NCI-H2227 treated with DMSO at 0.1 percent for 48 hours (cell line): ENCODE data around the gene ICAM5.

Experiments
- DNase-seq: peaks from one replicate; lab custom pipeline; 2025; lab: John Stamatoyannopoulos, UW

The ICAM5 gene

DNA sequence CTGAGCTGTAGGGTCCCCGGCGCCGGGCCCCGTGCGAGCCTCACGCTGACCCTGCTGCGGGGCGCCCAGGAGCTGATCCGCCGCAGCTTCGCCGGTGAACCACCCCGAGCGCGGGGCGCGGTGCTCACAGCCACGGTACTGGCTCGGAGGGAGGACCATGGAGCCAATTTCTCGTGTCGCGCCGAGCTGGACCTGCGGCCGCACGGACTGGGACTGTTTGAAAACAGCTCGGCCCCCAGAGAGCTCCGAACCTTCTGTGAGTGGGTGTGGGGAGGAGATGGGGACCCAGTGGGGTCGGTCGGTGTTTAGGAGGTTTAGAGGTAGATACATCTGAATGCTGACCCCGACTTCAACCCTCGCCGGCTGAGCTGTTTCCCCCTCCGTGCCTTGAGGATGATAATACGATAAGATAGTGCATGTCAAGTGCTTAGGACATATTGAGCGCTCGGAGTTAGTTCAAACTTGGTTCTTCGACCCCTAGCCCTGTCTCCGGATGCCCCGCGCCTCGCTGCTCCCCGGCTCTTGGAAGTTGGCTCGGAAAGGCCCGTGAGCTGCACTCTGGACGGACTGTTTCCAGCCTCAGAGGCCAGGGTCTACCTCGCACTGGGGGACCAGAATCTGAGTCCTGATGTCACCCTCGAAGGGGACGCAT is 1.9 kb downstream of the ICAM5 start:
- no peak for DNase-seq

- DNase-seq: peak; percentile 16
These were observed 2.5 kb downstream of the ICAM5 start for GRCh38 chr19:10292206-10292788.

DNA sequence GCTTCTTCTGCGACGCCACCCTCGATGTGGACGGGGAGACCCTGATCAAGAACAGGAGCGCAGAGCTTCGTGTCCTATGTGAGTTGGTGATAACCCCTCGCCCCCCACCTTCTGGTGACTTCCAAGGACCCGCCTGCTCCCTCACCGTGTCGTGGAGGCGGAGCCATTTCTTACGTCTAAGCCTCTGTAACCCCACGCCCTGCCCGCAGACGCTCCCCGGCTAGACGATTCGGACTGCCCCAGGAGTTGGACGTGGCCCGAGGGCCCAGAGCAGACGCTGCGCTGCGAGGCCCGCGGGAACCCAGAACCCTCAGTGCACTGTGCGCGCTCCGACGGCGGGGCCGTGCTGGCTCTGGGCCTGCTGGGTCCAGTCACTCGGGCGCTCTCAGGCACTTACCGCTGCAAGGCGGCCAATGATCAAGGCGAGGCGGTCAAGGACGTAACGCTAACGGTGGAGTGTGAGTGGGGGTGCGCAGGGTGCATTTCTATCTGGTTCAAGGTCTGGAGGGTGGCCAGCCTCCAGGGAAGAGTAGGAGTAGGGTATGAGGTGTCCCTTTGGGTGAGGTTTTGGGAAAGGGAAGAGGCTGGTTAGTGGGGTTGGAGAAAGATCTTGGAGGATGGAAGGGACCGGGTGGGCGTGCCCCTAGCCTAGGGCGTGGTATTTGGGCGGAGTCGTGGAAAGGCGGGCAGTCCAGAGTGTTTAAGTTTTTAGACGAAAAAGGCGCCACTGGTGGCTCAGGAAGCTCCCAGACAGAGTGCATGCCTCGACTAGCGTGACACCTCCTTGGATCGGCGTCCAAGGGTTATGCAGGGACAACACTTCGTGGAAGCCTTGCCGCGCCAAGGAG is 3.3 kb downstream of the ICAM5 start:
- no peak for DNase-seq

GRCh38 chr19:10293637-10294367 is 4.0 kb downstream of the ICAM5 start:
- DNase-seq: no peak

DNA sequence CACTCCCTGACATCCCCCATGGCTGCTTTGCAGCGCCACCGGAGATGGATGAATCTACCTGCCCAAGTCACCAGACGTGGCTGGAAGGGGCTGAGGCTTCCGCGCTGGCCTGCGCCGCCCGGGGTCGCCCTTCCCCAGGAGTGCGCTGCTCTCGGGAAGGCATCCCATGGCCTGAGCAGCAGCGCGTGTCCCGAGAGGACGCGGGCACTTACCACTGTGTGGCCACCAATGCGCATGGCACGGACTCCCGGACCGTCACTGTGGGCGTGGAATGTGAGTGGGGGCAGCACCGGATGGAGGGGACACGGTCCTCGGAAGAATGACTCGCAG is 4.6 kb downstream of the ICAM5 start:
- no peak for DNase-seq

DNA sequence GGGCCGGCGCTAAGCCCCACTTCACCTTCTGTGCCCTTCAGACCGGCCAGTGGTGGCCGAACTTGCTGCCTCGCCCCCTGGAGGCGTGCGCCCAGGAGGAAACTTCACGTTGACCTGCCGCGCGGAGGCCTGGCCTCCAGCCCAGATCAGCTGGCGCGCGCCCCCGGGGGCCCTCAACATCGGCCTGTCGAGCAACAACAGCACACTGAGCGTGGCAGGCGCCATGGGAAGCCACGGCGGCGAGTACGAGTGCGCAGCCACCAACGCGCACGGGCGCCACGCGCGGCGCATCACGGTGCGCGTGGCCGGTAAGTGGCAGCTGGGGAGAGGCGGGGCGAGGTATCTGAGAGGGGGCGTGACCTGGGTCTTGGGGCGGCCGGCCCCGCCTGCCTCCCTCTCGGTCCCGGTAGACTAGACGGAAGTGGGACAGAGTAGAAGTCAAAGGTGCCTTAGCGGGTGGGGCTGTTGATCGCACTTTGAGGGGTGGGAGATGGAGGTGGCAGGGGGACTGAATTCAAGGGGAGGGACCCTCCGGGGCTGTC is 5.6 kb downstream of the ICAM5 start:
- DNase-seq: no peak

DNA sequence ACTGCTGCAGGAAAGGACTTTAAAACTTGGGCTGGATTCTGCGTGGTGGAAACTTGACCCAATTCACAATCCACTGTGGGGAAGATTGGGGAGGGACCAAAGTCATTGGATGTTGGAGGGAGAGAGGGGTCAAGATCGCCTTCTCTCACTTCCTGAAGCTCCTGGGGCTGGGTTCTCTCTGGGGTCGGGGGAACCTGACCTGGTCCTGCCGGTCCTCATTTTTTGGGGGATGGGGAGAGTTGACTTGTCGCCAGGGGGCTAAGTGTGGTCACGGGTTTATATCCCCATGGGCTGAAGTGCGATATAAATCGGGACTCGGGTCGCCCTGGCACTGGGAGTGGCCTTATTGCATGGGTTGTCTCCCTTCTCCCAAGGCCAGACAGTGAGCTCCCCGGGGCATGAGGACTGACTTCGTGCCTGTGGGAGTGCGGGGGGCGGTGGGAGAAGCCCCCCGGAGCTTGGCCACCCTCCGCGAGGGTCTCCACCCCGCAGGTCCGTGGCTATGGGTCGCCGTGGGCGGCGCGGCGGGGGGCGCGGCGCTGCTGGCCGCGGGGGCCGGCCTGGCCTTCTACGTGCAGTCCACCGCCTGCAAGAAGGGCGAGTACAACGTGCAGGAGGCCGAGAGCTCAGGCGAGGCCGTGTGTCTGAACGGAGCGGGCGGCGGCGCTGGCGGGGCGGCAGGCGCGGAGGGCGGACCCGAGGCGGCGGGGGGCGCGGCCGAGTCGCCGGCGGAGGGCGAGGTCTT is 6.3 kb downstream of the ICAM5 start:
- no peak for DNase-seq

DNA sequence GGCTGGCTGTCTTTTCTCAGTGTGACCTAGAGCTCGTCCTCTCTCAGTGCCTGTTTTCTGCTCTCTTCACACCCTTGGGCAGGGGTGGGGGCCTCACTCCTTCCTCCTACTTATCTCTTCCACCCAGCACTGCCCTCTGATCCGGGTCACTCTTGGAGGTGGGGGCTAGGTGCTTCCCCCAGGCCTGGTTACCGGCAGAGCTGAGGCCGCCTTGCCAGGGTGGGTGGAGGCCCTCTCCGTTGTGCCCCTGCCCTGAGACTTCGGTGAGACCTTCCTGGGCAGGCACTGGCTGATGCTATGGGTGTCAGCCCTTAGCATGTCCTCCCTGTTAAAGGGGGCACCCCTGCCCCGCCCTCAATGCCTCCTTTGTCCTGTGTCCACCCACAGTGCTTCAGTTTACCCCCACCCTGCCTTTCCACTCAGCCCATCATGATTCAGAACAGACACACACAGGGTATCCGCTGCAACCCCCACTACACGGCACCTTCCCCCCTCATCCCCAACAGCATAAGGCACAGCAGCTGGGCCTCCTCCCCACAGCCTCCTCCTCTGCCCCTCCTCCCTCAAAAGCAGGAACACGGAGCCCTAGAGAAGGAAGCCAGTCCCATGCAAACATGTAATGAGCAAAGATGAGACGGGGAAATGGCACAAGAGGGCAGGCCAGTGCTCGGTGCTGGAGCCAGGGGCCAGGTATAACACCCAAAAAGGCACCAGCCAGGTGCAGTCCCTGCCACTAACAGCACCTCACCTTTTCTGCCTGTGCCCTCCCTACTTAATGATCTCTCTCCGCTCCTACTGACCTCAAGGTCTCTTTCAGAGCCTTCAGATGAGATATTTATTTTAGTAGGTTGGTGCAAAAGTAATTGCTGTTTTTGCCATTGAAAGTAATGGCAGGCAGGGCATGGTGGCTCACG is 10.1 kb downstream of the ICAM5 start:
- no peak for DNase-seq

DNA sequence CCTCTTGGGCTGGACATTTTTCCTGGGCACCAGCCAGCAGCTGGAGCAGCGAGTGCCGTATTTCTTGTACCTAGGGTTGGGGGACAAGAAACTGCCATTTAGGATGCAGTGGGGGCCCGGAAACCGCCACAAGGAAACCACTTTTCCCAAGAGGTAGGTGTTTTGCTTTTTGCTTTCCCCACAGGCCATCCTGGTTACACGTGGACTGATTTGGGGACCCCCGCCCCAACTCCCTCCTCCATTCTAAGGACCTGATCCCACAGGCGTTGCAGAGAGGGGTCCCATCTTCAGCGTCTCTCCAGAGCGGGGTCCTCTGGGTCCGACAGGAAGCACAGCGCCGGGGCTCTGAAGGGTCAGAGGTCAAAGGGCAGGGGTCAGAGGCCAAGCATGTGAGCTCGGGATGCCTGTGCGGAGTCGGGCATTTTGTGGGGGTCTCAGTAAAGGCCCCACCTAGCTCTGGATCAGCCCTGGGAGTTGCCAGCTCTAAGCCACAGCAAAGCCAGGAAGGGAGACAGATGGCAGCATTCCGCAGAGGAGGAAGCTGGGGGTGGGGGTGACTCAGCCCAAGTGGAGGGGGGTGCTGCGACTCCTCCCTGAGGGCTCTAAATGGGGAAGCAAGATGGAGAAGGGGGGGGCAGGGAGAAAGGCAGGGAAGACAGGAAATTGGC is 15.5 kb downstream of the ICAM5 start:
- DNase-seq: no peak

- no peak for DNase-seq
These were observed 16.6 kb downstream of the ICAM5 start for GRCh38 chr19:10306327-10306726.

- DNase-seq: no peak
These were observed 19.7 kb downstream of the ICAM5 start, which contains the start of gene ZGLP1 for GRCh38 chr19:10309423-10309822. ZGLP1 (minus strand) TSS chr19:10309815.

- DNase-seq: peak; percentile 64
These were observed 25.8 kb downstream of the ICAM5 start, which contains the start of gene FDX2 for GRCh38 chr19:10315335-10316214. FDX2 (minus strand) TSS chr19:10316015; CDS start chr19:10315996, 19 bp downstream.

DNA sequence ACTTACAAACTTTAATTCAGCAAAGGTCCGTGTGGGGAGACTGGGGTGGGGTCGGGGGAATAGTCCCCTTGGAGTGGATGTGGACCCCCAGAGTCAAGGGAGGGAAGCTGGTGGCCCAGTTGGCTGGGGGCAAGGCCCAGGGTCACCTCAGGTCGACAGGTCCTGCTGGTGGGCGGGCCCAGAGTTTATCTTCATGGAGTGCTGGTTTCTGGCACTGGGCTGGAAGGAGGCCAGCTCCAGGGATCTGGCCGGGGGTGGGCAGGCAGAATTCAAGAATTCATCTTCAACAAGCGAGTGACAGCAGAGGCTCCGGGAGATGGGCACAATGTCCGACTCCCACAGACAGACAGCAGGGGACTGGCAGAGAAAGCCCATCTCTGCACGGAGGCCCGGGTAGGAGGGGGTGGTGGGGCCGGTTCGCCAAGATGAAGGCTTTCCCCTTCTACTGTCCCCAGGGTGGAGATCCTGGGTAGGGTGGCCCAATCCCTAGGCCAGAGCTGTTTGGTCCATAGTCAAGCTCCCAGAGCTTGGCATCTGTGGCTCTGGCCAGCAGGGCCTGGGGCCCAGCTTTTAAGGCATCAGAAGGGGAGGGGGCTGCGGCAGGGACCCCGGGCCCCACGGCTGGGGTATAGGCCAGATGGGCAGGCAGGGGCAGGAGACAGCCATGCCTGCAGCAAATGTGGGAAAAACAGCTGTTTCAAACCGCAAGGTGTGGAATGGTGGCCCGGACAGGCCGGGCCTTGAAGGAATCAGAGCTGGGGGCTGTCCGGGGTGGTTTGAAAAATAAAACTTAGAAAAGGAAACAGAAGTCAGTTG is 26.7 kb downstream of the ICAM5 start:
- no peak for DNase-seq

DNA sequence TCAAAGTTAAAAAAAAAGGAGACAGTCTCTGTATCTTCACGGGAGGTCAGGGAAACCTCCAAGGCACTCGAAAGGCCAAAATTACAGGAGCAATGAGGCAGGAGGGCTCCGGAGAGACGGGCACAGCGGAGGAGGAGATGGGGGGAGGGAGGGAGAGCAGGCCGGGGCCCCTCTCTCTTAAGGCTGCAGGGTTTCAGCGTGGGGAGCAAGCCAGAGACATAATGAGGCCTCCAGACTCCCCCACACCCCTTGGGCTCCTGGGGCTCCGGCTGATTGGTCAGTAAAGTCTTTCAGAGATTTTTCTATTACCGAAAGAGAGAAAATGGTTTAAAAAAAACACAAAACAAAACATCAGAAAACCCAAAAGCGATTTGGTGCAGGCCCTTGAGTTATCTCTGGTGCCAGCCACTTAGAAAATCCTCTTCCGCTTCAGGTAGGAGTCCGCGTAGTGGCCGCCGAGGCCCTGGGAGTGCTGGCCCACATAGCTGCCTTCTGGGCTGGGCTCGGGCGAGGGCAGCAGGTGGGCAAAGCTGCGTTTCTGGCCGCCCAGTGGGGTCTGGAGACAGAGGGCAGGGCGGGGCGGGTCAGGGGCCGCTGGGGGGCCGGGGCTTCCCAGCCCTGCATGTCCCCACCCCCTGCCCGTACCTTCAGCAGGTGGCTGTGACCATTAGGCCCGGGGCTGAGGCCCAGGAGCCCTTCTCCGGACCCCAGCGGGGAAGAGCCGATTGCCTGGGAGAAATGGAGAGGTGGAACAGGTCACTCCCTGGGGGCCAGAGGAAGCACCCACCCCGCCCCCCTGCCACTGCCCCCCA is 27.5 kb downstream of the ICAM5 start:
- DNase-seq: no peak

- DNase-seq: no peak
These were observed 28.2 kb downstream of the ICAM5 start for GRCh38 chr19:10317857-10318462.

DNA sequence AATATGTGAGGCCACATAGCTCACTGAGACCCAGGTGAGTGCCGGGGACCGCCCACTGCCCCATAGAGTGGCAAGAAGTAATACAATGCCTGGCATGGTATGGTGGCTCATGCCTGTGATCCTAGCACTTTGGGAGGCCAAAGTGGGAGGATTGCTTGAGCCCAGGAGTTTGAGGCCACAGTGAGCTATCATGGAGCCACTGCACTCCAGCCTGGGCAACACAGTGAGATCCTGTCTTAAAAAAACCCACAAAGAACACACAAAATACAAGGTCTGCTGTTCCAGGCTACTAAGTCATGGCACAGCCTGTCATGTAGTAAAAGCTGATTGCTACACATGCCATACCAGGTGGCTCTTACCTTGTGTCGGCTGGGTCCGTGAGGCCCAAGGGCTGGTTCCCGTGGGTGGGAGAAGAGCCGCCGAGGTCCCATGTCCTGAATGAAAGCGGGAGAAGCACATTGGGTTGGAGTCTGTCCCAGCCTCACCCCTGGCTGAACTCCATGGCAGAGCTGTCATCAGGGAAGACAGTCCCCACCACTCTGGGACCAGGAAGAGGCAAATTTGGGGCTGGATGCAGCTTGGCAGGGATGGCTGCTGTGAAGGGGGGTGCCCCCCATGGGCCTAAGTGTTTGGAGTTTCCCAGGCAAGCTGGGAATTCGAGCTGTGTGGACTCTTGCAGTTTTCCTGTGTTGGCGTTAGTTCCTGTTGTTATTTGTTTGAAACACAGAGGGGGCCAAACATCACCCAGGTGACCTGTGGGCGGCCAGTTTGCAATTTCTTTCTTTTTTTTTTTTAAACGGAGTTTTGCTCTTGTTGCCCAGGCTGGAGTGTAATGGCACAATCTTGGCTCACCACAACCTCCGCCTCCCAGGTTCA is 29.3 kb downstream of the ICAM5 start:
- DNase-seq: no peak
